HepG2 (cell line): Measurements from ENCODE around the gene SMG5. TPM values are rescaled to one million over a fixed set of nuclear protein-coding genes. Genes with fewer than 3 reads are reported as not detected.

Source experiments
- GABPA ChIP-seq, 2 experiments: IDR thresholded peaks; 2 replicates each; pipeline ENCODE4 v1.6.1; 2011 to 2016; ENCODE audit warnings: low read depth in 2 of 2, low read length in 1 of 2, missing biosample characterization in 1 of 2, missing genetic modification characterization in 1 of 2
- RARA ChIP-seq: IDR thresholded peaks from 2 replicates; pipeline ENCODE4 v1.6.1; 2016; ENCODE audit warnings: missing genetic modification reagents, missing compliant biosample characterization
- RBM22 ChIP-seq: fragments of 200-400 bp; formaldehyde crosslinking; optimal IDR thresholded peaks from 2 replicates; pipeline ENCODE3; 2017; ENCODE audit warnings: mild to moderate bottlenecking, low read length, moderate library complexity
- REXO4 ChIP-seq: sonication (generic); formaldehyde crosslinking; IDR thresholded peaks from 2 replicates; pipeline ENCODE4 v1.8.0; 2022; ENCODE audit warnings: missing genetic modification reagents, mild to moderate bottlenecking, borderline replicate concordance
- SP2 ChIP-seq: sonication (generic); formaldehyde crosslinking; IDR thresholded peaks from 2 replicates; pipeline ENCODE4 v1.5.1; 2020; ENCODE audit warnings: mild to moderate bottlenecking, missing genetic modification reagents
- ZBTB46 ChIP-seq: sonication (generic); formaldehyde crosslinking; IDR thresholded peaks from 2 replicates; pipeline ENCODE4 v1.4.0; 2020; ENCODE audit warnings: mild to moderate bottlenecking, missing genetic modification reagents, borderline replicate concordance
- ZBTB7A ChIP-seq: sonication (generic); formaldehyde crosslinking; IDR thresholded peaks from 2 replicates; pipeline ENCODE4 v1.8.0; 2022; ENCODE audit warnings: mild to moderate bottlenecking, missing genetic modification reagents
- ZFX ChIP-seq: sonication (generic); formaldehyde crosslinking; IDR thresholded peaks from 2 replicates; pipeline ENCODE4 v1.4.0; 2020; ENCODE audit warnings: mild to moderate bottlenecking, low read depth, missing genetic modification reagents, moderate library complexity
- ZNF589 ChIP-seq: sonication (generic); formaldehyde crosslinking; conservative IDR thresholded peaks from 2 replicates; pipeline ENCODE4 v1.8.0; 2022; ENCODE audit warnings: mild to moderate bottlenecking, moderate library complexity, missing genetic modification reagents
- ZNF605 ChIP-seq: sonication (generic); formaldehyde crosslinking; IDR thresholded peaks from 2 replicates; pipeline ENCODE4 v1.8.0; 2022; ENCODE audit warnings: mild to moderate bottlenecking, missing genetic modification reagents
- ZNF788 ChIP-seq: sonication (generic); formaldehyde crosslinking; IDR thresholded peaks from 2 replicates; pipeline ENCODE4 v1.5.0; 2020; ENCODE audit warnings: mild to moderate bottlenecking, missing genetic modification reagents, borderline replicate concordance
- polyA plus RNA-seq, 8 experiments: library from polyadenylated mRNA; depleted of rRNA in 3 of 8; stranded (reverse) in 7 of 8; unstranded in 1 of 8; fragments of >200 nt; fragmentation: Illumina TruSeq in 4 of 8; extraction: Trizol in 4 of 8; gene quantifications; 2 replicates each; pipeline versions ENCODE4 v1.2.1 to v1.2.3, GENCODE V29; 2011 to 2016; ENCODE audit warnings: low read depth in 4 of 8, missing spikeins in 1 of 8, mixed read lengths in 1 of 8; ENCODE audit not compliant: insufficient read depth in 1 of 8
- total RNA-seq, 5 experiments: library from RNA; depleted of rRNA; stranded (reverse); fragments of >200 nt; fragmentation: Illumina TruSeq; extraction: Trizol; gene quantifications; 2 replicates each; pipeline ENCODE4 v1.2.3, GENCODE V29; 2016; ENCODE audit warnings: low read depth in 1 of 5
- TF ChIP-seq, protein P1 (sequence below): sonication (generic); formaldehyde crosslinking; IDR thresholded peaks from 2 replicates; pipeline ENCODE4 v1.5.0; 2020; ENCODE audit warnings: mild to moderate bottlenecking, missing genetic modification reagents
- TF ChIP-seq, protein P2 (sequence below): sonication (generic); formaldehyde crosslinking; IDR thresholded peaks from 2 replicates; pipeline ENCODE4 v1.4.0; 2020; ENCODE audit warnings: missing genetic modification reagents
- TF ChIP-seq, protein P3 (sequence below): sonication (generic); formaldehyde crosslinking; IDR thresholded peaks from 2 replicates; pipeline ENCODE4 v1.4.0; 2020; ENCODE audit warnings: mild to moderate bottlenecking, low read depth, missing genetic modification reagents
- TF ChIP-seq, protein P4 (sequence below): sonication (generic); formaldehyde crosslinking; IDR thresholded peaks from 2 replicates; pipeline ENCODE4 v1.4.0; 2020; ENCODE audit warnings: missing genetic modification reagents

The SMG5 gene
- total and polyA plus RNA-seq, 2 of the 13 experiments (the other 11 are each of a cell fraction or from before 2014, with no cell fraction given): 50.5 to 84.0 TPM

DNA sequence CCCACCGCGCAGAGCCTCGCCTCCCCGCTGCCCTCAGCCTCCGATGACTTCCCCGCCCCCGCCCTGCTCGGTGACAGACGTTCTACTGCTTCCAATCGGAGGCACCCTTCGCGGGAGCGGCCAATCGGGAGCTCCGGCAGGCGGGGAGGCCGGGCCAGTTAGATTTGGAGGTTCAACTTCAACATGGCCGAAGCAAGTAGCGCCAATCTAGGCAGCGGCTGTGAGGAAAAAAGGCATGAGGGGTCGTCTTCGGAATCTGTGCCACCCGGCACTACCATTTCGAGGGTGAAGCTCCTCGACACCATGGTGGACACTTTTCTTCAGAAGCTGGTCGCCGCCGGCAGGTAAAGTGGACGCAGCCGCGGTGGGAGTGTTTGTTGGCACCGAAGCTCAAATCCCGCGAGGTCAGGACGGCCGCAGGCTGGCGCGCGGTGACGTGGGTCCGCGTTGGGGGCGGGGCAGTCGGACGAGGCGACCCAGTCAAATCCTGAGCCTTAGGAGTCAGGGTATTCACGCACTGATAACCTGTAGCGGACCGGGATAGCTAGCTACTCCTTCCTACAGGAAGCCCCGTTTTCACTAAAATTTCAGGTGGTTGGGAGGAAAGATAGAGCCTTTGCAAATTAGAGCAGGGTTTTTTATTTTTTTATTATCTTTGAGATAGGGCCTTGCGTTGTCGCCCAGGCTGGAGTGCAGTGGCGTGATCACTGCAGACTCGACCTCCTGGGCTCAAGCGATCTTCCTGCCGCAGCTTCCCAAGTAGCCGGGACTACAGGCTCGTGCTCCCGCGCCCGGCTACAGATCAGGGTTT, 69.6 kb downstream of the SMG5 start, which contains the start of gene PMF1 (continued):
- TF ChIP-seq ZBTB46 (no peak), SP2 (CRISPR knock-in tag) (peak; percentile 93), ZBTB7A (CRISPR knock-in tag) (no peak; the same call in 1 of the 2 replicates), ZNF605 (CRISPR knock-in tag) (peak; percentile 86), REXO4 (no peak), RBM22 (peak; percentile 93), ZNF788 (CRISPR knock-in tag) (0 out of 2 replicates have a peak, but pooled peaks have one; percentile 41), ZFX (peak; percentile 74), RARA (no peak; the same call in 1 of the 2 replicates), ZNF589 (CRISPR knock-in tag) (no peak), GABPA (IDR thresholded peaks at IDR 0.05; ENCODE audit: low read depth, low read length) (no peak), GABPA (CRISPR knock-in tag; IDR thresholded peaks at IDR 0.05; ENCODE audit: low read depth) (peak; percentile 33; the same call in 1 of the 2 replicates)
- TF ChIP-seq, protein P1, sequence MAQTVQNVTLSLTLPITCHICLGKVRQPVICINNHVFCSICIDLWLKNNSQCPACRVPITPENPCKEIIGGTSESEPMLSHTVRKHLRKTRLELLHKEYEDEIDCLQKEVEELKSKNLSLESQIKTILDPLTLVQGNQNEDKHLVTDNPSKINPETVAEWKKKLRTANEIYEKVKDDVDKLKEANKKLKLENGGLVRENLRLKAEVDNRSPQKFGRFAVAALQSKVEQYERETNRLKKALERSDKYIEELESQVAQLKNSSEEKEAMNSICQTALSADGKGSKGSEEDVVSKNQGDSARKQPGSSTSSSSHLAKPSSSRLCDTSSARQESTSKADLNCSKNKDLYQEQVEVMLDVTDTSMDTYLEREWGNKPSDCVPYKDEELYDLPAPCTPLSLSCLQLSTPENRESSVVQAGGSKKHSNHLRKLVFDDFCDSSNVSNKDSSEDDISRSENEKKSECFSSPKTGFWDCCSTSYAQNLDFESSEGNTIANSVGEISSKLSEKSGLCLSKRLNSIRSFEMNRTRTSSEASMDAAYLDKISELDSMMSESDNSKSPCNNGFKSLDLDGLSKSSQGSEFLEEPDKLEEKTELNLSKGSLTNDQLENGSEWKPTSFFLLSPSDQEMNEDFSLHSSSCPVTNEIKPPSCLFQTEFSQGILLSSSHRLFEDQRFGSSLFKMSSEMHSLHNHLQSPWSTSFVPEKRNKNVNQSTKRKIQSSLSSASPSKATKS: no peak
- TF ChIP-seq, protein P2, sequence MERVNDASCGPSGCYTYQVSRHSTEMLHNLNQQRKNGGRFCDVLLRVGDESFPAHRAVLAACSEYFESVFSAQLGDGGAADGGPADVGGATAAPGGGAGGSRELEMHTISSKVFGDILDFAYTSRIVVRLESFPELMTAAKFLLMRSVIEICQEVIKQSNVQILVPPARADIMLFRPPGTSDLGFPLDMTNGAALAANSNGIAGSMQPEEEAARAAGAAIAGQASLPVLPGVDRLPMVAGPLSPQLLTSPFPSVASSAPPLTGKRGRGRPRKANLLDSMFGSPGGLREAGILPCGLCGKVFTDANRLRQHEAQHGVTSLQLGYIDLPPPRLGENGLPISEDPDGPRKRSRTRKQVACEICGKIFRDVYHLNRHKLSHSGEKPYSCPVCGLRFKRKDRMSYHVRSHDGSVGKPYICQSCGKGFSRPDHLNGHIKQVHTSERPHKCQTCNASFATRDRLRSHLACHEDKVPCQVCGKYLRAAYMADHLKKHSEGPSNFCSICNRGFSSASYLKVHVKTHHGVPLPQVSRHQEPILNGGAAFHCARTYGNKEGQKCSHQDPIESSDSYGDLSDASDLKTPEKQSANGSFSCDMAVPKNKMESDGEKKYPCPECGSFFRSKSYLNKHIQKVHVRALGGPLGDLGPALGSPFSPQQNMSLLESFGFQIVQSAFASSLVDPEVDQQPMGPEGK (CRISPR knock-in tag): peak; percentile 4; the same call in 1 of the 2 replicates
- TF ChIP-seq, protein P3, sequence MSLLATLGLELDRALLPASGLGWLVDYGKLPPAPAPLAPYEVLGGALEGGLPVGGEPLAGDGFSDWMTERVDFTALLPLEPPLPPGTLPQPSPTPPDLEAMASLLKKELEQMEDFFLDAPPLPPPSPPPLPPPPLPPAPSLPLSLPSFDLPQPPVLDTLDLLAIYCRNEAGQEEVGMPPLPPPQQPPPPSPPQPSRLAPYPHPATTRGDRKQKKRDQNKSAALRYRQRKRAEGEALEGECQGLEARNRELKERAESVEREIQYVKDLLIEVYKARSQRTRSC (CRISPR knock-in tag): no peak
- TF ChIP-seq, protein P4, sequence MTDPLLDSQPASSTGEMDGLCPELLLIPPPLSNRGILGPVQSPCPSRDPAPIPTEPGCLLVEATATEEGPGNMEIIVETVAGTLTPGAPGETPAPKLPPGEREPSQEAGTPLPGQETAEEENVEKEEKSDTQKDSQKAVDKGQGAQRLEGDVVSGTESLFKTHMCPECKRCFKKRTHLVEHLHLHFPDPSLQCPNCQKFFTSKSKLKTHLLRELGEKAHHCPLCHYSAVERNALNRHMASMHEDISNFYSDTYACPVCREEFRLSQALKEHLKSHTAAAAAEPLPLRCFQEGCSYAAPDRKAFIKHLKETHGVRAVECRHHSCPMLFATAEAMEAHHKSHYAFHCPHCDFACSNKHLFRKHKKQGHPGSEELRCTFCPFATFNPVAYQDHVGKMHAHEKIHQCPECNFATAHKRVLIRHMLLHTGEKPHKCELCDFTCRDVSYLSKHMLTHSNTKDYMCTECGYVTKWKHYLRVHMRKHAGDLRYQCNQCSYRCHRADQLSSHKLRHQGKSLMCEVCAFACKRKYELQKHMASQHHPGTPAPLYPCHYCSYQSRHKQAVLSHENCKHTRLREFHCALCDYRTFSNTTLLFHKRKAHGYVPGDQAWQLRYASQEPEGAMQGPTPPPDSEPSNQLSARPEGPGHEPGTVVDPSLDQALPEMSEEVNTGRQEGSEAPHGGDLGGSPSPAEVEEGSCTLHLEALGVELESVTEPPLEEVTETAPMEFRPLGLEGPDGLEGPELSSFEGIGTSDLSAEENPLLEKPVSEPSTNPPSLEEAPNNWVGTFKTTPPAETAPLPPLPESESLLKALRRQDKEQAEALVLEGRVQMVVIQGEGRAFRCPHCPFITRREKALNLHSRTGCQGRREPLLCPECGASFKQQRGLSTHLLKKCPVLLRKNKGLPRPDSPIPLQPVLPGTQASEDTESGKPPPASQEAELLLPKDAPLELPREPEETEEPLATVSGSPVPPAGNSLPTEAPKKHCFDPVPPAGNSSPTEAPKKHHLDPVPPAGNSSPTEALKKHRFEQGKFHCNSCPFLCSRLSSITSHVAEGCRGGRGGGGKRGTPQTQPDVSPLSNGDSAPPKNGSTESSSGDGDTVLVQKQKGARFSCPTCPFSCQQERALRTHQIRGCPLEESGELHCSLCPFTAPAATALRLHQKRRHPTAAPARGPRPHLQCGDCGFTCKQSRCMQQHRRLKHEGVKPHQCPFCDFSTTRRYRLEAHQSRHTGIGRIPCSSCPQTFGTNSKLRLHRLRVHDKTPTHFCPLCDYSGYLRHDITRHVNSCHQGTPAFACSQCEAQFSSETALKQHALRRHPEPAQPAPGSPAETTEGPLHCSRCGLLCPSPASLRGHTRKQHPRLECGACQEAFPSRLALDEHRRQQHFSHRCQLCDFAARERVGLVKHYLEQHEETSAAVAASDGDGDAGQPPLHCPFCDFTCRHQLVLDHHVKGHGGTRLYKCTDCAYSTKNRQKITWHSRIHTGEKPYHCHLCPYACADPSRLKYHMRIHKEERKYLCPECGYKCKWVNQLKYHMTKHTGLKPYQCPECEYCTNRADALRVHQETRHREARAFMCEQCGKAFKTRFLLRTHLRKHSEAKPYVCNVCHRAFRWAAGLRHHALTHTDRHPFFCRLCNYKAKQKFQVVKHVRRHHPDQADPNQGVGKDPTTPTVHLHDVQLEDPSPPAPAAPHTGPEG (CRISPR knock-in tag): no peak
